GM13976 (cell line): Measurements from ENCODE around the gene GFOD2.

Source experiments
- DNase-seq: peaks from one replicate; pipeline ENCODE4 v3.0.0; 2012; ENCODE audit warnings: low spot score
- CTCF ChIP-seq: IDR thresholded peaks from 2 replicates; pipeline ENCODE4 v1.5.1; 2012; ENCODE audit warnings: borderline replicate concordance, mild to moderate bottlenecking; ENCODE audit not compliant: insufficient read depth; ENCODE audit errors: extremely low read depth, missing control alignments, control extremely low read depth
- in situ Hi-C: fragments of 300-500 bp; cut with MboI; formaldehyde crosslinking; loops from one replicate; pipeline ENCODE4 v1.12.0; 2022; ENCODE audit warnings: low sequenced_read_pairs, mixed read lengths, inconsistent platforms; ENCODE audit not compliant: unreplicated experiment

The GFOD2 gene

DNA sequence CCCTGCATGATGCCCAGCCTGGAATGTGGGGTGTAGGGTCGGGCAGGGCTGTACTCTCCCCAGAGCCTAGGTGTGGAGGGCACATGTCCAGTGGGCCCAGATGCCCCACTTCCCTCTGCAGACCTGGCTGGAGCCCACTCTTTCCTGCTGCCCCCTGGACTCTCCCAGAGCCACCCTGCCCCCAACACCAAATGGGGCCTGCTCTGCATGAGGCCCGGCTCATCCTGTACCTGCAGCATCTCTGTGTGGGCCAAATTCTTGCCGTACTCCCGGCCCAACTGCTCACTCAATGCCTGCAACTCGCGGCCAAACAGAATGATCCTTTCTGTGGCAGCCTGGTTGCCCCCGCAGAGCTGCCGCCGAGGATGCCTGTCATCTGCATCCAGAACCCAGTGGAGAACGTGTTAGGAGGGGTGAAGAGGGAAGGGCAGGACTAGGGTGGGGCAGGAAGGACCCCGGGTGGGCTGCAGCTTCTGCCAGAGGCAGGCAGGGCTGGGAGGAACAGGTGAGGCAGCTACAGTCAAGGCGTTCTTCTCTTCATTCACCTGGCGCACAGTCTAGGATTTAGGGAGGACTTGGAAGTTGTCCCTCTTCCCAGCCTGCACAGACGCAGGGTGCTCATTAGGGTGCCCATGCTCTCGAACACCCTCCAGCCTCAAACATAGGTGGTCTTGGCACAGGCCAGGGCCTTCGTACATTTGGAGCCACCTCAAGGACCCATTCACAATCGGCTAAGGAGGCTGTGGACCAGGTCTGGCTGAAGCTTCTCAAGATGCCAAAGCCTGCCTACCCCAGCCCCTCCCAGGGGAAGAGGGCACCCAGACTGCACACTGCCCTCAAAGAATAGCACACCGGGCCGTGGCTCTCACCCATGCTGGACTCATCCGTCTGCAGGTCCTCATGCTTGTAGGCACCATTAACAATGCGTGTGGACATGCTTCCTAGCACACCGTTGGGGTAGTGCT lies 8.7 kb upstream of the GFOD2 start:
- in situ Hi-C loops: no loop called here
- no peak for TF ChIP-seq CTCF
- DNase-seq: no peak

GRCh38 chr16:67726106-67727034 lies 7.3 kb upstream of the GFOD2 start:
- TF ChIP-seq CTCF: no peak
- no peak for DNase-seq
- in situ Hi-C loops: no loop called here

- no peak for DNase-seq
- no peak for TF ChIP-seq CTCF
- in situ Hi-C loops: no loop called here
Observed at GRCh38 chr16:67723911-67724305, 4.8 kb upstream of the GFOD2 start.

- TF ChIP-seq CTCF: no peak
- no peak for DNase-seq
- in situ Hi-C loops: no loop called here
Observed at GRCh38 chr16:67723151-67723910, 4.2 kb upstream of the GFOD2 start.

GRCh38 chr16:67720236-67720635 lies 1.1 kb upstream of the GFOD2 start:
- in situ Hi-C loops: no loop called here
- DNase-seq: no peak
- TF ChIP-seq CTCF: no peak

DNA sequence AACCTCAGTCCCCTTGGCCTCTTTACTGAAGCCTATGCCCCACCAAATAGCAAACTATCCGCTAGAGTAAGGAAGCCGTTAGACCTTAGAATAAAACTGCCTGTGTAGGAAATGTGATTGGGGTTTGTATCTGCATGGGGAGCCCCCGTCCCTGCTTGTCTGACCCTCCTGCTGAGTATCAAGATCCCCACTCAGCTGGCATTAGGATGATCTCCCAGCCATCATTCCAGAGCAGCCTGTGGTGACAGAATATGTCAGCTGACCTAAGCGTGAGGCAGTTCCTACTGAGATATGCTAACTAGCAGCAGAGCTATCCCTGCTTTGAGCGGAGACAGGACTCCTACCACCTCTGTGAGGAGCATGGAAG lies 645 bp upstream of the GFOD2 start:
- no peak for TF ChIP-seq CTCF
- in situ Hi-C loops: no loop called here
- DNase-seq: no peak
